Thyroid gland (tissue), 4 donors: ENCODE results near the gene OXGR1. TPM values are rescaled to one million over a fixed set of nuclear protein-coding genes. Genes with fewer than 3 reads are reported as not detected.

Source experiments
- DNase-seq, 2 donors: peaks; one replicate each; pipeline ENCODE4 v3.0.0-alpha.2; 2019
- H3K27ac ChIP-seq, 3 donors: fragments of 200-600 bp; sonication (generic); 1 replicate in 2 of 3; 2 replicates in 1 of 3; pipeline ENCODE4 v1.5.1; 2016 to 2019; ENCODE audit warnings: mild to moderate bottlenecking in 1 of 3, moderate library complexity in 1 of 3
- H3K27me3 ChIP-seq: fragments of 200-600 bp; sonication (generic); one replicate; pipeline ENCODE4 v1.5.1; 2019
- H3K36me3 ChIP-seq, 2 donors: fragments of 200-600 bp; sonication (generic); one replicate each; pipeline ENCODE4 v1.5.1; 2016 to 2019
- H3K4me1 ChIP-seq, 2 donors: fragments of 200-600 bp; sonication (generic); one replicate each; pipeline ENCODE4 v1.5.1; 2017 to 2019
- H3K4me3 ChIP-seq, 3 donors: fragments of 200-600 bp; sonication (generic); replicated peaks in 1 of 3; 1 replicate in 2 of 3; 2 replicates in 1 of 3; pipeline ENCODE4 v1.5.1; 2016; ENCODE audit warnings: mild to moderate bottlenecking in 1 of 3
- H3K9me3 ChIP-seq: fragments of 200-600 bp; sonication (generic); one replicate; pipeline ENCODE4 v1.5.1; 2017
- CTCF ChIP-seq, 6 experiments: fragments of 200-600 bp in 3 of 6; fragments of 450-650 bp in 3 of 6; sonication (generic) in 3 of 6; IDR thresholded peaks; one replicate each; pipeline ENCODE4 v1.5.1; 2016 to 2019; ENCODE audit warnings: antibody characterized with exemption in 6 of 6, mild to moderate bottlenecking in 2 of 6, inconsistent platforms in 1 of 6, moderate library complexity in 1 of 6
- POLR2A ChIP-seq, 2 donors: fragments of 450-650 bp; IDR thresholded peaks; one replicate each; pipeline ENCODE4 v1.6.1; 2017; ENCODE audit warnings: antibody characterized with exemption in 2 of 2, mild to moderate bottlenecking in 2 of 2, moderate library complexity in 1 of 2
- WGBS, 2 donors: methylation state at CpG; one replicate each; pipeline ENCODE4 v1.1.5; 2017; 5-methylcytosine and 5-hydroxymethylcytosine counted together
- intact Hi-C: fragments of 100-400 bp; cut with DNase I; formaldehyde crosslinking; loops from one replicate; pipeline ENCODE4 v1.15.1; 2023
- total RNA-seq, 4 donors: library from RNA; depleted of rRNA; stranded (reverse); fragments of >200 nt; gene quantifications; one replicate each; pipeline ENCODE4 v1.2.3, GENCODE V29; 2016

The OXGR1 gene
- total RNA-seq, 4 donors from 2014 or later = 1.2 to 6.7 (median 4.4) TPM

GRCh38 chr13:97004886-97005285 lies 10.6 kb upstream of the OXGR1 start:
- no peaks in the 10 kb centered on the region for H3K27me3 ChIP-seq
- no peaks in the 10 kb centered on the region for H3K9me3 ChIP-seq
- no peak for DNase-seq
- 71 to 74% methylated on average over 2 of the region's 2 CpGs for WGBS, 2 donors
- TF ChIP-seq POLR2A (IDR thresholded peaks at IDR 0.05) (no peak), CTCF (IDR thresholded peaks at IDR 0.05) (no peak)
- intact Hi-C loops = no loop called here
- no peaks in the 10 kb centered on the region for H3K36me3 ChIP-seq
- no peak overlapping the region for H3K4me3 ChIP-seq
- H3K27ac ChIP-seq = no peak overlapping the region
- H3K4me1 ChIP-seq = no peaks in the 10 kb centered on the region

- H3K4me1 ChIP-seq = no peaks in the 10 kb centered on the region
- no peaks in the 10 kb centered on the region for H3K36me3 ChIP-seq
- DNase-seq = no peak
- H3K4me3 ChIP-seq = no peak overlapping the region
- no peak for TF ChIP-seq CTCF (IDR thresholded peaks at IDR 0.05)
- no peak for TF ChIP-seq POLR2A (IDR thresholded peaks at IDR 0.05)
- no peaks in the 10 kb centered on the region for H3K9me3 ChIP-seq
- H3K27ac ChIP-seq = no peak overlapping the region
- 89 to 93% methylated on average over 9 of the region's 9 CpGs for WGBS, 2 donors
- no peaks in the 10 kb centered on the region for H3K27me3 ChIP-seq
- intact Hi-C loops = no loop called here
Observed at GRCh38 chr13:97004096-97004876, 10.0 kb upstream of the OXGR1 start.

GRCh38 chr13:97003071-97003470 lies 8.8 kb upstream of the OXGR1 start:
- intact Hi-C loops = no loop called here
- 86 to 91% methylated on average over 2 of the region's 2 CpGs for WGBS, 2 donors
- Histone ChIP-seq H3K27ac (no peak overlapping the region), H3K27me3 (no peaks in the 10 kb centered on the region), H3K4me3 (no peak overlapping the region), H3K9me3 (no peaks in the 10 kb centered on the region), H3K4me1 (no peaks in the 10 kb centered on the region), H3K36me3 (no peaks in the 10 kb centered on the region)
- DNase-seq = no peak
- TF ChIP-seq POLR2A (IDR thresholded peaks at IDR 0.05) (no peak), CTCF (IDR thresholded peaks at IDR 0.05) (no peak)

GRCh38 chr13:97002581-97002980 lies 8.3 kb upstream of the OXGR1 start:
- Histone ChIP-seq H3K36me3 (no peaks in the 10 kb centered on the region), H3K27me3 (no peaks in the 10 kb centered on the region), H3K4me1 (no peaks in the 10 kb centered on the region), H3K4me3 (no peak overlapping the region), H3K27ac (no peak overlapping the region), H3K9me3 (no peaks in the 10 kb centered on the region)
- 74 to 86% methylated on average over 2 of the region's 2 CpGs for WGBS, 2 donors
- DNase-seq = no peak
- TF ChIP-seq CTCF (IDR thresholded peaks at IDR 0.05) = no peak
- TF ChIP-seq POLR2A (IDR thresholded peaks at IDR 0.05) = no peak
- intact Hi-C loops = no loop called here

GRCh38 chr13:97001636-97002035 lies 7.4 kb upstream of the OXGR1 start:
- intact Hi-C loops = no loop called here

More at GRCh38 chr13:97001636-97002035, 7.4 kb upstream of the OXGR1 start:
- no peaks in the 10 kb centered on the region for H3K27me3 ChIP-seq
- DNase-seq = no peak
- no peaks in the 10 kb centered on the region for H3K36me3 ChIP-seq
- H3K27ac ChIP-seq = no peak overlapping the region
- no peak overlapping the region for H3K4me3 ChIP-seq
- TF ChIP-seq POLR2A (IDR thresholded peaks at IDR 0.05) (no peak), CTCF (IDR thresholded peaks at IDR 0.05) (no peak)
- H3K9me3 ChIP-seq = no peaks in the 10 kb centered on the region
- H3K4me1 ChIP-seq = no peaks in the 10 kb centered on the region
- 76 to 77% methylated on average over 6 of the region's 6 CpGs for WGBS, 2 donors
